ENCODE results near the gene ESRRG. TPM values are rescaled to one million over a fixed set of nuclear protein-coding genes. Genes with fewer than 3 reads are reported as not detected.

Gene ESRRG
- total RNA-seq, 2 donors from 2014 or later: not detected

DNA sequence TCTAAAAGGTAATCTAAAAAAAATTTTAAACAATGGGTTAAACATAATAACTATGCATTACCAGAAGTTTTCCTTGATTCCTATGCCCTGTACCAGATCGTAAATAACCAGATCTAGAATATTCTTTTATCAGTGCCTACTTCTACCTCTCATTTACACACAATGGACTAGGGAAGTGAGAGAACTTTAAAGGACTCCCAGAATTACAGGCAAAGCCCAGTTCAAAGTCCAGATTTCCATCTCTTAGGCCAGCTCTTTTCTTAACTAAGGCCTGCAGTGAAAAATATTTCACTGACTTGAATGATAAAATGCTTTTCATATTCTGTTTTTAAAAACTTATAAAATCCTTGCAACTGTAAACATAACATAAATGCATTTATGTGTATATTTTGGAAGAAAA, 32.6 kb downstream of the ESRRG start:
- H3K36me3 ChIP-seq: no peaks in the 10 kb centered on the region
- ATAC-seq (ENCODE audit: insufficient number of reproducible peaks, low FRiP score, low read depth) (no peak), DNase-seq (ENCODE audit: low spot score) (no peak)
- H3K4me1 ChIP-seq (ENCODE audit: control insufficient read depth in 1 of 2, low read depth in 2 of 2): no peaks in the 10 kb centered on the region
- H3K27ac ChIP-seq: no peak overlapping the region
- H3K9me3 ChIP-seq: no peaks in the 10 kb centered on the region
- TF ChIP-seq, protein P1, sequence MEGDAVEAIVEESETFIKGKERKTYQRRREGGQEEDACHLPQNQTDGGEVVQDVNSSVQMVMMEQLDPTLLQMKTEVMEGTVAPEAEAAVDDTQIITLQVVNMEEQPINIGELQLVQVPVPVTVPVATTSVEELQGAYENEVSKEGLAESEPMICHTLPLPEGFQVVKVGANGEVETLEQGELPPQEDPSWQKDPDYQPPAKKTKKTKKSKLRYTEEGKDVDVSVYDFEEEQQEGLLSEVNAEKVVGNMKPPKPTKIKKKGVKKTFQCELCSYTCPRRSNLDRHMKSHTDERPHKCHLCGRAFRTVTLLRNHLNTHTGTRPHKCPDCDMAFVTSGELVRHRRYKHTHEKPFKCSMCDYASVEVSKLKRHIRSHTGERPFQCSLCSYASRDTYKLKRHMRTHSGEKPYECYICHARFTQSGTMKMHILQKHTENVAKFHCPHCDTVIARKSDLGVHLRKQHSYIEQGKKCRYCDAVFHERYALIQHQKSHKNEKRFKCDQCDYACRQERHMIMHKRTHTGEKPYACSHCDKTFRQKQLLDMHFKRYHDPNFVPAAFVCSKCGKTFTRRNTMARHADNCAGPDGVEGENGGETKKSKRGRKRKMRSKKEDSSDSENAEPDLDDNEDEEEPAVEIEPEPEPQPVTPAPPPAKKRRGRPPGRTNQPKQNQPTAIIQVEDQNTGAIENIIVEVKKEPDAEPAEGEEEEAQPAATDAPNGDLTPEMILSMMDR (IDR thresholded peaks at IDR 0.05): no peak
- H3K27me3 ChIP-seq (replicated peaks; ENCODE audit: insufficient read depth): no peaks in the 10 kb centered on the region
- H3K4me3 ChIP-seq: no peak overlapping the region

- DNase-seq (ENCODE audit: low spot score) (no peak), ATAC-seq (ENCODE audit: insufficient number of reproducible peaks, low FRiP score, low read depth) (no peak)
- Histone ChIP-seq H3K9me3 (no peaks in the 10 kb centered on the region), H3K27me3 (replicated peaks; ENCODE audit: insufficient read depth) (no peaks in the 10 kb centered on the region), H3K4me3 (no peak overlapping the region), H3K4me1 (ENCODE audit: control insufficient read depth in 1 of 2, low read depth in 2 of 2) (no peaks in the 10 kb centered on the region), H3K36me3 (no peaks in the 10 kb centered on the region), H3K27ac (no peak overlapping the region)
- TF ChIP-seq, protein P1 (IDR thresholded peaks at IDR 0.05): no peak
These were observed 35.0 kb downstream of the ESRRG start for GRCh38 chr1:216688127-216688657.

DNA sequence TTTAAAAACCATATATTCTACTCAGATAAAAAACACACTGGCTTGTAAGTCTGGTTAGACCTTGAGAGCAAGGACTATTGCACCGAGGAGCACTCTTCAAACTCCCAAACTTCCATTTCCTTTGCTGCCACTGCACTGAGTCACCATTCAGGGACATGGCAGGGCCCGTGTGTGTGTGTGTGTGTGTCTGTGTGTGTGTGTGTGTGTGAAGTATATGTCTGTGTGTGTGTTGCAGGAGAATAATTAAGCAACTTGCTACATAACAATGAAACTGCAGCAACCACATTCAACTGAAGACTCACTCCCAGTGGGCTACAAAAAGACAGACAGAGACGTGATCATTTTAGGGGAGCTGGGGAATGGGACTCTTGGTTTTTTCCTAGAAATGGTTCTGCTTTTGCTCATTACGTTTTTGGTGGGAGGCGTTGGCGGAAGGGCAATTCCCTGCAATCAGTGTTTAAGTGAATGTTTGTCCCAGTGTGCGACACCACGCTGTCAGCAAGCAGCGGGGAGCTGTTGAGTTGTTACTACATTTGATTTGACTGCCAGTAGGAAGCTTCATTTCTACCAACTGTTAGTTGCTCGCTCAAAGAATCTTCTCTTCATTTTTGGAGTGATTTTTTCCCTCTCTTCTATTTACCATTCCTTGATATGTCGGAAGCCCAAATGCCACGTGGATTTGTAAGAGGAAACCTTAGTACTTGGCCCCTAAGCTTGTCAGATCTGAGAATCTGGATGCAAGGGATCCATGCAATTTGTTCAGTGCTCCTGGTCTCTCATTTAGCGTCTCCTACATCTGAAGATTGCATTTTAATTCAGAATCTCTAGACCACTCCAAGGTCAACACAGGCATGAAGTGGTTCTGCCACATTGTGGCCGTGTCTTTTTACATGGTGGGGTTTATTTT, 36.1 kb downstream of the ESRRG start:
- TF ChIP-seq, protein P1 (IDR thresholded peaks at IDR 0.05): no peak
- Histone ChIP-seq H3K27ac (no peak overlapping the region), H3K9me3 (no peaks in the 10 kb centered on the region), H3K4me3 (no peak overlapping the region), H3K36me3 (no peaks in the 10 kb centered on the region), H3K27me3 (replicated peaks; ENCODE audit: insufficient read depth) (no peaks in the 10 kb centered on the region), H3K4me1 (ENCODE audit: control insufficient read depth in 1 of 2, low read depth in 2 of 2) (no peaks in the 10 kb centered on the region)
- ATAC-seq (ENCODE audit: insufficient number of reproducible peaks, low FRiP score, low read depth): no peak
- no peak for DNase-seq (ENCODE audit: low spot score)

DNA sequence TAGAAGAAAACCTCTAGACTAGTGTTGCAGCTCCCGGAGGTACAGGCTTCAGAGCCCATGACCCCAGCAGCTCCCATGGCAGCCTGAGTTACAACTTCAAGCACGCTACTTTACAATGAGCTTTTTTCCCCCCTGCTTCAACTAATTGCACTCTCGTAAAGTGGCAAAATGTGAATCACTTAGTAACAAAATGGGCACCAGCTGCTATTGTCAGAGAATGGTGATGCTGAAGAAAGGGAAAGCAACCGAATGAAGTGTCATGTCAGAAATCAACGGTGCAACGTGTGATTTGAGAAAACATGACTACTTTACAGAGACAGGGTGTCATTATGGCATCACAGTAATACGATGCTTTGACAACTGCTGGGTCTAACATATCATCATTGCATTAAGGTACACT, 40.5 kb downstream of the ESRRG start:
- Histone ChIP-seq H3K36me3 (no peaks in the 10 kb centered on the region), H3K4me3 (no peak overlapping the region), H3K4me1 (ENCODE audit: control insufficient read depth in 1 of 2, low read depth in 2 of 2) (no peaks in the 10 kb centered on the region), H3K27ac (no peak overlapping the region), H3K9me3 (no peaks in the 10 kb centered on the region), H3K27me3 (replicated peaks; ENCODE audit: insufficient read depth) (no peaks in the 10 kb centered on the region)
- TF ChIP-seq, protein P1 (IDR thresholded peaks at IDR 0.05): no peak
- DNase-seq (ENCODE audit: low spot score): no peak
- ATAC-seq (ENCODE audit: insufficient number of reproducible peaks, low FRiP score, low read depth): no peak

DNA sequence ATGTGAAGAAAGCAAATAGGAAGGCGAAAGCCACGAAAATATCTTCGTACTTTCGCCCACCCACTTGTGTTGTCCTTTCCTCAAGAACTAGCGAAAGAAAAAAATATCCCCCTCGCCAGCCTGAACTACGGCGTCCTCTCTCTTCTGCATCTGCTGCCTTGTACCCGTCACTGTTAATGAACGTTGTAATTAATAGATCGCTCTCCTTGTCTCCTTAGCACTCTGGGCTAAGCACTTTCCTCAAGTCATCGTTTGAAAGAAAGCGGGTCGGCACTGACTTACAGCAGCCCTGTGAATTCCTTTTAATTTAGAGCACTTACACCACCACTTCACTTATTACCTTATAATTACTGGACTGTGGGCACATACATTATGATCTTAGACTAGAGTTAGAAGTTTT, 44.1 kb downstream of the ESRRG start:
- ATAC-seq (ENCODE audit: insufficient number of reproducible peaks, low FRiP score, low read depth) (no peak), DNase-seq (ENCODE audit: low spot score) (no peak)
- TF ChIP-seq, protein P1 (IDR thresholded peaks at IDR 0.05): no peak
- no peaks in the 10 kb centered on the region for H3K9me3 ChIP-seq
- H3K4me3 ChIP-seq: no peak overlapping the region
- no peaks in the 10 kb centered on the region for H3K4me1 ChIP-seq (ENCODE audit: control insufficient read depth in 1 of 2, low read depth in 2 of 2)
- no peak overlapping the region for H3K27ac ChIP-seq
- no peaks in the 10 kb centered on the region for H3K36me3 ChIP-seq
- no peaks in the 10 kb centered on the region for H3K27me3 ChIP-seq (replicated peaks; ENCODE audit: insufficient read depth)

Data from thoracic aorta (tissue), 2 donors.